IPS-18a (cell line): ENCODE data around the gene IFI44L.

Experiments used
- H3K27ac ChIP-seq: one replicate; pipeline ENCODE4 v1.5.1; 2013; ENCODE audit warnings: low read length
- H3K27me3 ChIP-seq: one replicate; pipeline ENCODE4 v1.6.1; 2013; ENCODE audit warnings: mild to moderate bottlenecking, low read length; ENCODE audit not compliant: control insufficient read depth, insufficient read depth
- H3K36me3 ChIP-seq: one replicate; pipeline ENCODE4 v1.6.1; 2013; ENCODE audit warnings: low read depth, low read length; ENCODE audit not compliant: control insufficient read depth
- H3K4me1 ChIP-seq: one replicate; pipeline ENCODE4 v1.6.1; 2013; ENCODE audit warnings: low read depth, low read length; ENCODE audit not compliant: control insufficient read depth
- H3K4me3 ChIP-seq: one replicate; pipeline ENCODE4 v1.5.1; 2013; ENCODE audit warnings: low read length
- H3K9ac ChIP-seq: one replicate; pipeline ENCODE4 v1.6.1; 2013; ENCODE audit warnings: mild to moderate bottlenecking, low read length, moderate library complexity
- H3K9me3 ChIP-seq: one replicate; pipeline ENCODE4 v1.6.1; 2013; ENCODE audit warnings: low read depth, low read length; ENCODE audit not compliant: control insufficient read depth

Gene IFI44L

GRCh38 chr1:78619803-78620579 lies at the start of gene IFI44L:
Gene IFI44L, plus strand, starts transcription at chr1:78620448. Its CDS starts 7,468 bp downstream, at chr1:78627916.
- no peaks in the 10 kb centered on the region for H3K4me1 ChIP-seq
- no peak within 1 kb of the TSS for H3K4me3 ChIP-seq
- H3K36me3 ChIP-seq: no peaks in the 10 kb centered on the region
- no peaks in the 10 kb centered on the region for H3K9me3 ChIP-seq
- no peak within 1 kb of the TSS for H3K9ac ChIP-seq
- H3K27me3 ChIP-seq: no peaks in the 10 kb centered on the region
- no peak within 1 kb of the TSS for H3K27ac ChIP-seq

GRCh38 chr1:78570539-78570938 lies 49.7 kb upstream of the IFI44L start:
- no peaks in the 10 kb centered on the region for H3K9me3 ChIP-seq
- no peak overlapping the region for H3K9ac ChIP-seq
- H3K27me3 ChIP-seq: no peaks in the 10 kb centered on the region
- no peaks in the 10 kb centered on the region for H3K36me3 ChIP-seq
- H3K4me3 ChIP-seq: no peak overlapping the region
- no peaks in the 10 kb centered on the region for H3K4me1 ChIP-seq
- H3K27ac ChIP-seq: no peak overlapping the region

GRCh38 chr1:78577257-78578100 lies 42.8 kb upstream of the IFI44L start:
- no peak overlapping the region for H3K4me3 ChIP-seq
- H3K27me3 ChIP-seq: no peaks in the 10 kb centered on the region
- no peaks in the 10 kb centered on the region for H3K9me3 ChIP-seq
- H3K9ac ChIP-seq: no peak overlapping the region
- no peak overlapping the region for H3K27ac ChIP-seq
- H3K36me3 ChIP-seq: no peaks in the 10 kb centered on the region
- no peaks in the 10 kb centered on the region for H3K4me1 ChIP-seq

GRCh38 chr1:78586572-78586971 lies 33.7 kb upstream of the IFI44L start:
- no peaks in the 10 kb centered on the region for H3K36me3 ChIP-seq

GRCh38 chr1:78587211-78587610 lies 33.0 kb upstream of the IFI44L start:
- H3K27me3 ChIP-seq: no peaks in the 10 kb centered on the region
- H3K27ac ChIP-seq: no peak overlapping the region
- H3K4me1 ChIP-seq: no peaks in the 10 kb centered on the region
- no peaks in the 10 kb centered on the region for H3K36me3 ChIP-seq
- H3K9me3 ChIP-seq: no peaks in the 10 kb centered on the region
- H3K9ac ChIP-seq: no peak overlapping the region
- no peak overlapping the region for H3K4me3 ChIP-seq

More at GRCh38 chr1:78586572-78586971, 33.7 kb upstream of the IFI44L start:
- Histone ChIP-seq H3K27me3 (no peaks in the 10 kb centered on the region), H3K27ac (no peak overlapping the region), H3K9me3 (no peaks in the 10 kb centered on the region), H3K4me1 (no peaks in the 10 kb centered on the region), H3K9ac (no peak overlapping the region), H3K4me3 (no peak overlapping the region)

GRCh38 chr1:78591971-78592370 lies 28.3 kb upstream of the IFI44L start:
- Histone ChIP-seq H3K4me1 (no peaks in the 10 kb centered on the region), H3K9me3 (peaks cover 4% of the 10 kb centered on the region), H3K4me3 (no peak overlapping the region), H3K27ac (no peak overlapping the region), H3K9ac (no peak overlapping the region), H3K36me3 (no peaks in the 10 kb centered on the region), H3K27me3 (no peaks in the 10 kb centered on the region)

- Histone ChIP-seq H3K4me1 (no peaks in the 10 kb centered on the region), H3K36me3 (no peaks in the 10 kb centered on the region), H3K9me3 (peaks cover 4% of the 10 kb centered on the region), H3K4me3 (no peak overlapping the region), H3K27ac (no peak overlapping the region), H3K9ac (no peak overlapping the region), H3K27me3 (no peaks in the 10 kb centered on the region)
These were observed 21.0 kb upstream of the IFI44L start for GRCh38 chr1:78599294-78599693.

- no peaks in the 10 kb centered on the region for H3K9me3 ChIP-seq
- no peaks in the 10 kb centered on the region for H3K4me1 ChIP-seq
- no peak overlapping the region for H3K9ac ChIP-seq
- no peak overlapping the region for H3K27ac ChIP-seq
- H3K36me3 ChIP-seq: no peaks in the 10 kb centered on the region
- no peak overlapping the region for H3K4me3 ChIP-seq
- H3K27me3 ChIP-seq: no peaks in the 10 kb centered on the region
These were observed 19.2 kb upstream of the IFI44L start for GRCh38 chr1:78601068-78601467.

- no peak overlapping the region for H3K27ac ChIP-seq
- no peaks in the 10 kb centered on the region for H3K4me1 ChIP-seq
- H3K4me3 ChIP-seq: no peak overlapping the region
- H3K9ac ChIP-seq: no peak overlapping the region
- H3K9me3 ChIP-seq: no peaks in the 10 kb centered on the region
- no peaks in the 10 kb centered on the region for H3K36me3 ChIP-seq
- no peaks in the 10 kb centered on the region for H3K27me3 ChIP-seq
These were observed 17.0 kb upstream of the IFI44L start for GRCh38 chr1:78603206-78603605.

GRCh38 chr1:78604643-78605042 lies 15.6 kb upstream of the IFI44L start:
- H3K27me3 ChIP-seq: no peaks in the 10 kb centered on the region
- H3K36me3 ChIP-seq: no peaks in the 10 kb centered on the region
- H3K9ac ChIP-seq: no peak overlapping the region
- no peaks in the 10 kb centered on the region for H3K4me1 ChIP-seq
- no peak overlapping the region for H3K27ac ChIP-seq
- H3K4me3 ChIP-seq: no peak overlapping the region
- no peaks in the 10 kb centered on the region for H3K9me3 ChIP-seq

GRCh38 chr1:78606274-78606673 lies 14.0 kb upstream of the IFI44L start:
- H3K4me1 ChIP-seq: no peaks in the 10 kb centered on the region
- H3K9ac ChIP-seq: no peak overlapping the region
- H3K4me3 ChIP-seq: no peak overlapping the region
- no peak overlapping the region for H3K27ac ChIP-seq
- no peaks in the 10 kb centered on the region for H3K36me3 ChIP-seq
- no peaks in the 10 kb centered on the region for H3K9me3 ChIP-seq
- no peaks in the 10 kb centered on the region for H3K27me3 ChIP-seq
